ENCODE measurements around the gene IER2. TPM values are rescaled to one million over a fixed set of nuclear protein-coding genes. Genes with fewer than 3 reads are reported as not detected.

IER2 gene
- total and polyA plus RNA-seq, 2 experiments from 2014 or later: 30.4 to 84.0 TPM

- peak overlapping the region; percentile 90 for H3K27ac ChIP-seq
- H3K4me2 ChIP-seq (ENCODE audit: unreplicated experiment): peak overlapping the region; percentile 93
- peak overlapping the region; percentile 98 for H3K9ac ChIP-seq
- peaks cover 37% of the 10 kb centered on the region for H3F3A ChIP-seq (ENCODE audit: insufficient read depth)
- H3K4me1 ChIP-seq (ENCODE audit: insufficient read depth): peaks cover 44% of the 10 kb centered on the region
- no peaks in the 10 kb centered on the region for H3K9me2 ChIP-seq (ENCODE audit: insufficient read depth)
- H4K20me1 ChIP-seq (ENCODE audit: insufficient read depth): no peaks in the 10 kb centered on the region
- peak; percentile 59 for DNase-seq
- 2 to 3% methylated on average over 31 to 56 of the region's 57 CpGs for WGBS, 2 experiments (ENCODE audit: low coverage in 1 of 2, low lambda C conversion rate in 2 of 2, missing lambda C conversion rate in 2 of 2)
- TF ChIP-seq EZH2phosphoT487 (IDR thresholded peaks at IDR 0.05; ENCODE audit: insufficient read depth, low read depth): no peak
- no peak for TF ChIP-seq EZH2 (IDR thresholded peaks at IDR 0.05; ENCODE audit: insufficient read depth, poor library complexity, severe bottlenecking)
- H3K27me3 ChIP-seq (replicated peaks; ENCODE audit: insufficient read depth): no peaks in the 10 kb centered on the region
- in situ Hi-C loops (cut with MboI): no loop called here
- no peak overlapping the region for H2AFZ ChIP-seq
- peaks cover 8% of the 10 kb centered on the region; the same call in 1 of the 2 replicates for H3K36me3 ChIP-seq (ENCODE audit: low read depth)
- H3K79me2 ChIP-seq (ENCODE audit: insufficient read depth): peaks cover 79% of the 10 kb centered on the region
- peak overlapping the region; percentile 98 for H3K4me3 ChIP-seq
- H3K9me3 ChIP-seq (ENCODE audit: low read depth): no peaks in the 10 kb centered on the region
Observed at GRCh38 chr19:13118424-13119193, 31.6 kb upstream of the IER2 start.

- H3K9me3 ChIP-seq (ENCODE audit: low read depth): no peaks in the 10 kb centered on the region
- peak overlapping the region; percentile 93 for H3K4me2 ChIP-seq (ENCODE audit: unreplicated experiment)
- peak; percentile 70 for DNase-seq
- H3K4me1 ChIP-seq (ENCODE audit: insufficient read depth): peaks cover 41% of the 10 kb centered on the region
- H3K79me2 ChIP-seq (ENCODE audit: insufficient read depth): peaks cover 79% of the 10 kb centered on the region
- H3K27ac ChIP-seq: peak overlapping the region; percentile 90
- WGBS, 2 experiments (ENCODE audit: low coverage in 1 of 2, low lambda C conversion rate in 2 of 2, missing lambda C conversion rate in 2 of 2): 36 to 42% methylated on average over 8 of the region's 8 CpGs
- H3K27me3 ChIP-seq (replicated peaks; ENCODE audit: insufficient read depth): no peaks in the 10 kb centered on the region
- peak overlapping the region; percentile 98 for H3K4me3 ChIP-seq
- no peak overlapping the region for H2AFZ ChIP-seq
- H3F3A ChIP-seq (ENCODE audit: insufficient read depth): peaks cover 37% of the 10 kb centered on the region
- no peaks in the 10 kb centered on the region; the same call in 1 of the 2 replicates for H3K36me3 ChIP-seq (ENCODE audit: low read depth)
- TF ChIP-seq EZH2phosphoT487 (IDR thresholded peaks at IDR 0.05; ENCODE audit: insufficient read depth, low read depth) (no peak), EZH2 (IDR thresholded peaks at IDR 0.05; ENCODE audit: insufficient read depth, poor library complexity, severe bottlenecking) (no peak)
- no peaks in the 10 kb centered on the region for H3K9me2 ChIP-seq (ENCODE audit: insufficient read depth)
- no peaks in the 10 kb centered on the region for H4K20me1 ChIP-seq (ENCODE audit: insufficient read depth)
- H3K9ac ChIP-seq: peak overlapping the region; percentile 98
- in situ Hi-C loops (cut with MboI): no loop called here
Observed at GRCh38 chr19:13119627-13120026, 30.6 kb upstream of the IER2 start.

- Histone ChIP-seq H3K27ac (peak overlapping the region; percentile 90), H3K27me3 (replicated peaks; ENCODE audit: insufficient read depth) (no peaks in the 10 kb centered on the region), H3K9me3 (ENCODE audit: low read depth) (no peaks in the 10 kb centered on the region), H3K4me1 (ENCODE audit: insufficient read depth) (peaks cover 37% of the 10 kb centered on the region), H3K79me2 (ENCODE audit: insufficient read depth) (peaks cover 79% of the 10 kb centered on the region), H3K36me3 (ENCODE audit: low read depth) (no peaks in the 10 kb centered on the region; the same call in 1 of the 2 replicates), H3K9me2 (ENCODE audit: insufficient read depth) (no peaks in the 10 kb centered on the region), H3K4me3 (peak overlapping the region; percentile 98), H3F3A (ENCODE audit: insufficient read depth) (peaks cover 34% of the 10 kb centered on the region), H2AFZ (no peak overlapping the region), H4K20me1 (ENCODE audit: insufficient read depth) (no peaks in the 10 kb centered on the region), H3K4me2 (ENCODE audit: unreplicated experiment) (peak overlapping the region; percentile 93), H3K9ac (peak overlapping the region; percentile 98)
- in situ Hi-C loops (cut with MboI): no loop called here
- WGBS, 2 experiments (ENCODE audit: low coverage in 1 of 2, low lambda C conversion rate in 2 of 2, missing lambda C conversion rate in 2 of 2): 49 to 55% methylated on average over 9 of the region's 9 CpGs
- TF ChIP-seq EZH2phosphoT487 (IDR thresholded peaks at IDR 0.05; ENCODE audit: insufficient read depth, low read depth): no peak
- TF ChIP-seq EZH2 (IDR thresholded peaks at IDR 0.05; ENCODE audit: insufficient read depth, poor library complexity, severe bottlenecking): no peak
- peak; percentile 19 for DNase-seq
Observed at GRCh38 chr19:13120031-13120430, 30.2 kb upstream of the IER2 start.

- peak overlapping the region; percentile 98 for H3K4me3 ChIP-seq
- H4K20me1 ChIP-seq (ENCODE audit: insufficient read depth): no peaks in the 10 kb centered on the region
- no peaks in the 10 kb centered on the region for H3K27me3 ChIP-seq (replicated peaks; ENCODE audit: insufficient read depth)
- no peak overlapping the region for H2AFZ ChIP-seq
- H3K36me3 ChIP-seq (ENCODE audit: low read depth): no peaks in the 10 kb centered on the region; the same call in 1 of the 2 replicates
- in situ Hi-C loops (cut with MboI): no loop called here
- TF ChIP-seq EZH2phosphoT487 (IDR thresholded peaks at IDR 0.05; ENCODE audit: insufficient read depth, low read depth) (no peak), EZH2 (IDR thresholded peaks at IDR 0.05; ENCODE audit: insufficient read depth, poor library complexity, severe bottlenecking) (no peak)
- peak; percentile 90 for DNase-seq
- 20 to 21% methylated on average over 10 of the region's 10 CpGs for WGBS, 2 experiments (ENCODE audit: low coverage in 1 of 2, low lambda C conversion rate in 2 of 2, missing lambda C conversion rate in 2 of 2)
- H3K9me2 ChIP-seq (ENCODE audit: insufficient read depth): no peaks in the 10 kb centered on the region
- H3K79me2 ChIP-seq (ENCODE audit: insufficient read depth): peaks cover 79% of the 10 kb centered on the region
- no peaks in the 10 kb centered on the region for H3K9me3 ChIP-seq (ENCODE audit: low read depth)
- H3K4me2 ChIP-seq (ENCODE audit: unreplicated experiment): peak overlapping the region; percentile 93
- peak overlapping the region; percentile 90 for H3K27ac ChIP-seq
- peak overlapping the region; percentile 98 for H3K9ac ChIP-seq
- peaks cover 30% of the 10 kb centered on the region for H3K4me1 ChIP-seq (ENCODE audit: insufficient read depth)
- H3F3A ChIP-seq (ENCODE audit: insufficient read depth): peaks cover 27% of the 10 kb centered on the region
Observed at GRCh38 chr19:13120817-13121216, 29.4 kb upstream of the IER2 start.
